HG03095 (cell line): Measurements from ENCODE around the gene SLC50A1.

Experiments
- ATAC-seq: cut with Tn5 transposase; IDR thresholded peaks from one replicate; pipeline ENCODE4 v1.9.1; 2021; ENCODE audit warnings: moderate library complexity; ENCODE audit not compliant: unreplicated experiment

SLC50A1 gene, protein sequence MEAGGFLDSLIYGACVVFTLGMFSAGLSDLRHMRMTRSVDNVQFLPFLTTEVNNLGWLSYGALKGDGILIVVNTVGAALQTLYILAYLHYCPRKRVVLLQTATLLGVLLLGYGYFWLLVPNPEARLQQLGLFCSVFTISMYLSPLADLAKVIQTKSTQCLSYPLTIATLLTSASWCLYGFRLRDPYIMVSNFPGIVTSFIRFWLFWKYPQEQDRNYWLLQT

DNA sequence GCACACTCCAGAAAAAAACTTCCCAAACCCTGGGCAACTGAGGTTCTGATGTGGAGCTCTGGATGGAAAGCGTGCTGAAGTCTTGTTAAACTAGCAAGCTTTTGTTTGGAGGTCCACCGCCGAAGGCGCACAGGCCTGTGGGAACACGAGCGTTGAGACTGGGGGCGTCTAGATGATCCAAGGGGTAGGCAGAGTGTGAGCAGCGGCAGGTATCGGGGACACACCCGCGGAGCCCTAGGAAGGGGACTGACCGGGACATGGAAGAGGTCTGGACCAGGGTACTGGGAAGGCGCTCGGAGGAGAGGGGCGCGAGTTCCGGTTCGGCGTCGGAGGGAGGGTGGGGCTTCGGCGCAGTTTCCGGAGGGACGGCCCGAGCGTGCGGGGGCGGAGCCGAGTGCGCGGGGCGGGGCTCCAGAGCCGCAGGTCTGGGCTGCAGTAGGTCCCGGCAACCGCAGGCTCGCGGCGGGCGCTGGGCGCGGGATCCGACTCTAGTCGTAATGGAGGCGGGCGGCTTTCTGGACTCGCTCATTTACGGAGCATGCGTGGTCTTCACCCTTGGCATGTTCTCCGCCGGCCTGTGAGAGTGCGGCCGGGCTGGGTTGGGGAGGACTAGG, at the start of gene SLC50A1:
Gene SLC50A1, plus strand, starts transcription at position 438 of the 614 bp plus-strand sequence. Its CDS starts 60 bp downstream, at position 498.
- ATAC-seq: peak; percentile 57

DNA sequence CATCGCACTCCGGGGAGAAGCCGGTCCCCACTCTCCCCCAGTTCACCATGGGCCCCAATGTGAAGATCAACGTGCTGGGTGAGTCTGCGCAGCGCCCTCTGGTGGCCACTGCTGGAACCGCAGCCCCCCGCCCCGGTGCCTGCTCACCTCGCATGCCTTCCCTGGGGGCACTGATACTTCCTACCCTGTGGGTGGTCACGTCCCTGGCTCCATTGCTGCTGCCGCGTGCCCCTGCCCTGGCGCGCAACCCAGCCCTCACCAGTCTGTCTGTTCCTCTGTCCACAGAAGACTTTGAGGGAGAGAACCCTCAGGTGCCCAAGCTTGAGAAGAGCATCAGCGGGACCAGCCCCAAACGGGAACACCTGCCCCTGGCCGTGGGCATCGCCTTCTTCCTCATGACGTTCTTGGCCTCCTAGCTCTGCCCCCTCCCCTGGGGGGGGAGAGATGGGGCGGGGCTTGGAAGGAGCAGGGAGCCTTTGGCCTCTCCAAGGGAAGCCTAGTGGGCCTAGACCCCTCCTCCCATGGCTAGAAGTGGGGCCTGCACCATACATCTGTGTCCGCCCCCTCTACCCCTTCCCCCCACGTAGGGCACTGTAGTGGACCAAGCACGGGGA, 49.4 kb upstream of the SLC50A1 start:
- ATAC-seq: no peak

DNA sequence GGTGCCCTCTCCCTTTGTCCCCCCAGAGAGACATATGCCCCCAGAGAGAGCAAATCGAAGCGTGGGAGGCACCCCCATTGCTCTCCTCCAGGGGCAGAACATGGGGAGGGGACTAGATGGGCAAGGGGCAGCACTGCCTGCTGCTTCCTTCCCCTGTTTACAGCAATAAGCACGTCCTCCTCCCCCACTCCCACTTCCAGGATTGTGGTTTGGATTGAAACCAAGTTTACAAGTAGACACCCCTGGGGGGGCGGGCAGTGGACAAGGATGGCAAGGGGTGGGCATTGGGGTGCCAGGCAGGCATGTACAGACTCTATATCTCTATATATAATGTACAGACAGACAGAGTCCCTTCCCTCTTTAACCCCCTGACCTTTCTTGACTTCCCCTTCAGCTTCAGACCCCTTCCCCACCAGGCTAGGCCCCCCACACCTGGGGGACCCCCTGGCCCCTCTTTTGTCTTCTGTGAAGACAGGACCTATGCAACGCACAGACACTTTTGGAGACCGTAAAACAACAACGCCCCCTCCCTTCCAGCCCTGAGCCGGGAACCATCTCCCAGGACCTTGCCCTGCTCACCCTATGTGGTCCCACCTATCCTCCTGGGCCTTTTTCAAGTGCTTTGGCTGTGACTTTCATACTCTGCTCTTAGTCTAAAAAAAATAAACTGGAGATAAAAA, 48.7 kb upstream of the SLC50A1 start:
- no peak for ATAC-seq

DNA sequence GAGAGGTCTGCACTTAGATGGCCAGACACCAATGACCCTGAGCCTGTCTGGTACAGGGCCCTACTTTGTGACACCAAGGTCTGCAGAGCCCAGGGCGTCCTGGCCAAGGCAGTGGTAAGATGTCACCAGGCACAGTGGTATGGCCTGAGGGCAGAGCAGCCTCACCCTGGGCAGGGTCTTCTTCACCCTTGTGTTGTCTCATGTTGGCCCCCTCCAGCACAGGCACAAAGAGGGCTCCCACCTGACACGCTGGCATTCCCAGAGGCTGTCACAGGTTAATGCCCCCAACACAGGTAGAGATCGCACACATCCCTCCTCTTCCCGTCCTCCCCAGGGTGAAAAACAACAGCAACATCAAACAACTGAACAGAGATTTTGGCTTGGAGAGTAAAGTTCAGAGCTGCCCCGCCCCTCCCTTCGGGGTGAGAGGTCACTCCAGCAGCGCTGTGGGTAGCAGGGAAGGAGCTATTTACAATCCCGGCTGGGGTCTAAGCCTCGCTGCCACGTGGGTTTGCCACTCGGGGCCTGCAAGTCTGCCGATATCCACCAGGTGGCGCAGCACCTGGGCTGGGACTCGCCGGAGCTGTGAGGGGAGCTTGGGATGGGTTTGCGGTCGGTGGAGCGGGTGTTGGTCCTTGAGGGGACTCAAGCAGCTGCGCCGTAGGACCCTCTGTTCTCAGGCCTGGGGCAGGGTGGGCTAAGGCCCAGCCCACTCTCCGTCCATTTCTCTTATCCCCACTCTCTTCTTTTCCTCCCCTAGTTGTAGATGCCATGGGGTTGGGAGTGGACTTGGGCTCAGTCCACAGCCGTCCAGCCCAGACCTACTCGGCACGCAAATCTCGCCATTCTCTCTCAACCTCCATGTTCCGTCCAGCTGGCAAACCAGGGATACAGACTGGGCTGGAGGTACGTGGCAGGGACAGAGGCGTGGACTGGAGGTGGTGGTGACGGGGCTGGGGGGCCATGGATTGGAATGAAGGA, 44.3 kb upstream of the SLC50A1 start:
- ATAC-seq: no peak

DNA sequence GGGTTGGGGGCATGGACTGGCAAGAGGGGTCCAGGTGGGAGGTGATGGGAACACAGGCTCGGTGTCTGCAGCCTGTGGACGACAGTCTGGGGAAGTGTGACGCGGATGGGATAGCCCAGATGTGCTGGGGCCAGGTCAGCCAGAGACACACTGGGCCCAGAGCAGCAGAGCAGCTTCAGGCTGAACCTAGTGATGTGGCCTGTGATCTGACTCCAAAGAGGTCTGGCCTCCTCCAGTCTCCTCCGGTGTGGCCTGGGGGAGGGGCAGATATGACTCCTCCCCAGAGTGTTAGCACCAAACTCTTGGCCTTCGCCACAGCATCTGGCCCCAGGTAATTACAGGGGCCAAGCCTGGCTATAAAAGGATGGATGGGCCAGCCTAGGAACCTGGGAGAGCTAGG, 43.5 kb upstream of the SLC50A1 start:
- no peak for ATAC-seq

DNA sequence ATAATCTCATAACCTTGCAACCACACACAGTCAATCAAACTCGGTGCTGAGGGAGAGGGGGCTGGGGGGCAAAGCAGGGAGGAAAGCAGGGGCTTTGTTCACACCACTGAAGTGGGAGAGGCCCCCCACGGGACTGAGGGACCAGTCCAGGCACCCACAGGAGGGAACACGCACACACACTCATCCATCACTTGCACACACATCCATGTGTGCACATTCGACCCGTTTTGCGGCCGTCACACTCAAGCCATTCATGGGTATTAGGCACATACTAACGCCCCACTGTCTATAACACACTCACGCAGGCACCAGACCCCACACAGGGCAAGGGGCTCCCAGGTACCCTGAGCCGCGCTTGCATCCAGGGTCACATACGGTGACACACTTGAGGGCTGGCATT, 43.0 kb upstream of the SLC50A1 start:
- ATAC-seq: no peak

DNA sequence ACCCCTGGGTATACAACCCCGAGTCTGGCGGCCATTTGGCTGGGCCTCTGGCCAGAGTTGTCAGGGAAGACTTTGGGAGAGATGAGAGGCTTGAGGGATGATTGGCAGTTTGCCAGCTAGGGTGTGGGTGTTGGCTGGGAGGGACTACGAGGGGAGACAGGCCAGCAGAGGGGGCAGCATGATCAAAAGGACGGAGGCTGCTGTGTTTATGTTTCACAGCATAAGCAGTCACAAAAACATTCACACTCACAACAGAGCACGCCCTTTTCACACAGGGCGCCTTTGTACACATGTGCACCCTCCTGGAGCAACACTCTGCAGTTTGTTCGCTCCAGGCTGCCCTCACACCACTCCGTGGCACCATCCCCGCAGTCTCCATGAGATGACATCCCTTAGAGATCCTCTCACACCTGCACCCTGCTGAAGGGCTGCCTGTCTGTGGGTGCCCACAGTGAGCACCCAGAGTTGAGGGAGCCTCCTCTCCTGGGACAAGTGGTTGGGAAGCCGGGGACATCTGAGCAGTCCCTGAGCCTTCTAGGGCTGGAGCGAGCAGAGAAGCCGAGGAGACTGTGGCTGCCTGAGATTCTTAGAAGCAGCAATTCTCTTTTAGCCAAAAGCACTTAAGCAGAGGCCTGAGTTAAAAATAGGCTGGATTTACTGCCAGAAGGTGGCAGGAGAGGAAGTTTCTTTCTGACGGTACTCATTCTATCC, 41.6 kb upstream of the SLC50A1 start:
- no peak for ATAC-seq

DNA sequence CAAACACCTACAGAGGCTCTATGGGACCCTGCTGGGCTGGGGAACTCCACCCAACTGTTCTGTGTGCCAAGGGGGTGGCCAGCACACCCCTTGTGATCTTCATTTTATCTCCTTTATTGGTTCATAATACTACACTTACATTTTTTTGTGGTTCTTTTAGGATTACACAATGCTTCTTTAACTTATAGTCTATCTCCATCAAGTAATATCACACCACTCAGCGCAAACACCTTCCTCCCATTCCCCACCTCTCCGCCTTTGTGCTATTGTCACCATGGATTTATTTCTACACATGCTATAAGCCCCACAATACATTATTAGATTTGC, 41.1 kb upstream of the SLC50A1 start:
- no peak for ATAC-seq

DNA sequence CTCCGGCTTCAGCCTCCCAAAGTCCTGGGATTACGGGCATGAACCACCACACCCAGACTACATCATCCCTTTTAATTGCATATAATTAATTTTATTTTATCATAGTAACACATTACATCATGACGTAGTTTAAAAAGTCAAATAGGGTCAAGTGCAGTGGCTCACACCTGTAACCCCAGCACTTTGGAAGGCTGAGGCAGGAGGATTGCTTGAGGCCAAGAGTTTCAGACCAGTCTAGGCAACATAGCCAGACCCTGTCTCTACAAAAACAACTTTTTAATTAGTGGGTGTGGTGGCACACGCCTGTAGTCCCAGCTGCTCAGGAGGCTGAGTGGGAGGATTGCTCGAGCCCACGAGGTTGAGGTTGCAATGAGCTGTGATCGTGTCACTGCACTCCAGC, 36.3 kb upstream of the SLC50A1 start:
- no peak for ATAC-seq

DNA sequence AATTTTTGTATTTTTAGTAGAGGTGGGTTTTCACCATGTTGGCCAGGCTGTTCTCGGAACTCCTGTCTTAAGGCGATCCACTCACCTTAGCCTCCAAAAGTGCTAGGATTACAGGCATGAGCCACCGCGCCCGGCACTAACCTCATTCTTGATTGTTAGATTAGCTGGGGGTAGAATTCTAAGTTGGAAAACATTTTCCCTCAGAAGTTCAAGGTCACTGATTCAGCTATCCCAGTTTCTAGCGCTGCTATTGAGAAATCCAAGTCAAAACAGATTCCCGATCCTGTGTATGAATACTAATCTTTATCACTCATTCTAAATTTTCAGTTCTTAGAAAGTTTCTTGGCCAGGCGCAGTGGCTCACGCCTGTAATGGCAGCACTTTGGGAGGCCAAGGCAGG, 32.3 kb upstream of the SLC50A1 start:
- ATAC-seq: no peak

DNA sequence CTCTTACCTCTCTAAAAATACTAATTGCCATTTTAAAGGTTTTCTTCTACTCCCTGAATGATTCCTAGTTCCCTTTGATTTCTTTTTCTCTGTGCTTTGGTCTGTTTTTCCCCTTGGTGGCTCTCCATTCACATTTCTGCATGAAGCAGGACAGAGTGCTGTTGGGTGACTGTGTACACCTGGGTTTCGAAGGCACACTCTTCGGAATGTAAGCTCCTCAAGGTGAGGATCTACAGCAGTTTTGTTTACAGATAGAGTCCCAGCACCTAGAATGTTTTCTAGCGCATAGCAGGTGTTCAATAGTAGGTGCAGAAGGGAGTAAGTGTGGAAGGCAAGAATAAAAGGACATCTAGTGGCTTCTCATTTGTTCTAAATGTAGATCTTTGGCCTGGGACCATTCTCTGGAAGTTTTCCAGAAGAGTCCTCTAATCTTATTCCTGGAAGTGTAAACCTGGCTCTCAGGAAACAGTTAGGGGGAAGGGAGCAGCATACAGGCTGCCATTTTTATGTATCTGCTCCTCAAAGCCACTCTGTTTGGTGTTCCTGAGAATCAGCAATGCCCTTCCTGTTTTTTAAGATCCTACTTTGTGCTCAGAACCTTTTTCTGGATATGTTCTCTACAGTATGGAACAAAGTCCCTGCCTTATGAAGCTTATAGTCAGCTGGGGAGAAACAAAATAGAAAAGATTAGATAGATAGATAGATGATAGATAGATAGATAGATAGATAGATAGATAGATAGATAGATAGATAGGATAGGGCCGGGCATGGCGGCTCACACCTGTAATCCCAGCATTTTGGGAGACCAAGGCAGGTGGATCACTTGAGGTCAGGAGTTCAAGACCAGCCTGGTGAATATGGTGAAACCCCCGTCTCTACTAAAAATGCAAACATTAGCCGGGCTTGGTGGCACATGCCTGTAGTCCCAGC, 30.8 kb upstream of the SLC50A1 start:
- ATAC-seq: no peak

DNA sequence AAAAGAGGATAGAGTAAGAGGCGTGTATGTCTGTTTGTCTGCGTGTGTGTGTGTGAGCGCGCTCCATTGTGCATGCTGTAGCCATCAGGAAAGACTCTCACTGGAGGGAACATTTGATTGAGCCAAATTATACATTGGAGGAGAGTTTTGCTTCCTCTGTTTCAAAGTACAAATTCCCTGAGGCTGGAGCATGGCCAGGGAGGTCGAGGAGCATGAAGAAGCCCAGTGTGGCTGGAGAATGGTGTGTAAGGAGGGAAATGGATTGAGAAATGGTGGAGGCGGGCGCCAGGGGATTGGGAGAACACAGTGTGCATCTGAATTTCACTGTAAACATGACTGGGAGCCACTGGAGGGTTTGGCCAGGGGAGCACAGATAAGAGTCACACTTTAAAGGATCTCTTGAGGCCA, 30.0 kb upstream of the SLC50A1 start:
- no peak for ATAC-seq

DNA sequence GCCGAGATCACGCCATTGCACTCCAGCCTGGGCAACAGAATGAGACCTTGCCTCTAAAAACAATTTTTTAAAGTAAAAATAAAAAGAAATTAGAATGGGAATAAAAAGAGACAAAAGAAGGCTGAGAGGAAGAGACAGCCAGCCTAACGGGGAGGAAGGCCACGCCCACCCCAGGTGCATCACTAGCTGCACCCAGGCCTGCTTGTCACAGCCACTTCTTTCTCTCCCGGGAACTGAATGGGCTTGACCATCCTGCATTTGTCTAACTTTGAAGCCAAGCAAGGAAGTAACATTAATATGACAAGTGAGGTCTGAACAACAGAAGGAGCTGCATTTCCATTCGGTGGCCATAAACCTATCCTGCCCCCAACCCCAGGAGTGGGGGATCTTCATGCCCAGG, 28.8 kb upstream of the SLC50A1 start:
- ATAC-seq: no peak

DNA sequence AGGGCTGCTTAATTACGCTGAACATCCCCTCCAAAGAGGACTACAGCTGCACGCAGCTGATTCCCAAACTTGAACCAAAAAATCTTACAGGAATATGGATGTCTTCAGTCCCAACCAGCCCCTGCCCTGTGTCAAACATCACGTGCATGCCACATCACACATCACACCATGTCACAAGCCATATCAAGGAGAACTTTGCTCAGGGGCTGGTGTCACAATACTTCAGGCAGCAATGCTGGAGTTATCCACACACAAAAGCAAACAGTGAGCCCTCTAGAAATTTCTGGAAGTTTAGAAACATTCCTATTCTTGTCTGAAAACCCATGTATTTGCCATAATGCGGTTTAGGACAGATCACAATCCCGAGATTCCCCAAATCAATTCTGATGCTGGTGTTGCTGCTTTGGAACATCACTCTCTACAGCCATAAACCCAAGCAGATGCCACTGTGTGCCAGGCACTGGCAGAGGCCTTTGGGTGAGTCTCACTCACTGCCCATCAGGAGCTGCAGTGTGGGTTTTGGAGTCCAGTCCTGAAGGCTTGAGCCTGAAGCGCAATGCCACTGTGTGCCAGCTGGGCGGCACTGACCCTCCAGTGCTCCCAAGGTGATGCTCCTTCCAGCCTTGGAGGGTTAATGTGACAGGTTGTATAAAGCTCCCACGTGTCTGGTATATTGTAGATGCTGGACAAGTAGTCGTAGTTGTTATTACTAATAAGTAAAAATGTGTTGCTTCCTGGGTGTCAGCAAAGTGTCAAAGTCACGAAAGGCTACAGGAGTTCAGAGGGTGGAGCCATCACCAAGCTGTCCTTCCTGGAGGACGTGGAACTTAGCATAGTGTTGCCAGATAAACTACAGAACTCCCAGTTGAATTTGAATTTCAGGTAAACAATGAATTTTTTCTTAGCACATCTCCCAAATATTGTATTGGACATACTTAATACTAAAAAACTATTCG, 28.1 kb upstream of the SLC50A1 start:
- ATAC-seq: no peak

DNA sequence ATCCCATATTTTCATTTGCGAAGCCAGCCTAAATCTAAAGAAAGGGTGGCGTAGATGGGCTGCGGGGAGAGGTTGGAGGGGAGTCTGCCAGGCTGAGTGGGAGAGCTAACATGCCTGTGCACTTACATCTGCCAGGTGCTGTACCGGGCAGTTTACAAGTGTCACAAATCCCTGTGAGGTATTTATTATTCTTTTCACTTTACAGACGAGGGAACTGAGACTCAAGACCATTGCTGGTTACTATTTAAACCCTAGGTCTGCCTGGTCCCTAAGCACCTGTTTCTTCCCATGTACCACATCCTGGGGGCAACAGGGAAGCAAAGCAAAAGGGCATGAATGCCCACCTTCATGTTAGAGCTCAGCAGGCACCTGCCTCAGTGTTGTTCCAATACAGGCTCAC, 27.4 kb upstream of the SLC50A1 start:
- ATAC-seq: no peak

DNA sequence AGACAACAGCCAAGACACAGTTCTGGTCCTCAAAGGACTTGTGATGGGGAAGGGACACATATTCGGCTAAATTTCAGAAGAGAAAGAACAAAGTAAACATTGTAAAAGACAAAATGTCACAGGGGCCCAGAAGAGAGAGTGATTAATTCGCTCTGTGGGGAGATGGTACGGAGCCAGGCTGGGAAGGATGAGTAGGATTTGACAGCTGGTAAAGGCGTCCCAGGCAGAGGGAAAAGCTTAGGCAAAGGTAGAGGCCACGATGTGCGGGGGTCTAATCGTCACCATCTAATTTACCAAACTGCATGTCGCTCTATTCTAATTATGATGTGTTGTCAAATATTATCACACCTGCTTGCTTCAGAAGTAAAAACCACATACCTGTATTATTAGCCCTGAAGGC, 25.3 kb upstream of the SLC50A1 start:
- ATAC-seq: no peak

DNA sequence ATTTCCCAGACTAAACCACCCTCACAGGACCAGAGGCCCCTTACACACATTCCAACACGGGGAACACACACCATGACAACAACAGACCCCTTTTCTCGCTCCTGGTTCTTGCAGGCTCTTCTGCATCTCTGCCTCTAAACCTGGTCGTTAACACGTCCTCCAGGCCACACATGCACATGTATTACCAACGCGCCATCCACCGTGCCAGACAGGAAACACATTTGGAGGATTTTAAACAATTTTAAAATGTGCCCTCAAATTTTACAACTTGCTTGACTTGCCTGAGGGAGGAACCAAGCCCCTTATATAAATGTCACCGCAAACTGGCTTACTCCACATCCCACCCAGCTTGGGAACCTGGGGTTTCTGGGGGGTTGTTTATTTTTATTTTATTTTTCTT, 24.8 kb upstream of the SLC50A1 start:
- no peak for ATAC-seq

DNA sequence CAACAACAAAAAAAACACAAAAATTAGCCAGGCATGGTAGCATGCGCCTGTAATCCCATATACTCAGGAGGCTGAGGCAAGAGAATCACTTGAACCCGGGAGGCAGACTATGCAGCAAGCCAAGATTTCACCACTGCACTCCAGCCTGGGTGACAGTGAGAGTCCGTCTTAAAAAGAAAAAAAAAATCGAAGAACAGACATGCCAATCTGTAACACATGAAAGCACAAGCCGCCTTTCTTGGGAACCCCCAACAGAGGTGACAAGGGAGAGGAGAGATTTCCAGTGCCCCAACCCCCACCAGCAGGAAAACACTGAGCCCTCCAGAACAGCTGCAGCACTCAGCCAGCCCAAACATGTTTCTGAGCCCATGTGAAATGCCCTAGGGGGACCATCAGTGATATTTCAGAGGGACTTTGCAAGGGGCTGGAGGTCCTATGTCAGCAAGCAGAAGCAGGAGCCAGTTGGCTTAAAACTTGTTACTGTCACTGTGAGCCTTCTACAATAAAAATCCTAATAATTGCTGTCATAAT, 22.1 kb upstream of the SLC50A1 start:
- ATAC-seq: no peak
